DND-41 (cell line): ENCODE measurements around the gene DEPDC7.

ENCODE experiments used
- EZH2 ChIP-seq: IDR thresholded peaks from 3 replicates; pipeline ENCODE4 v1.6.1; 2012; ENCODE audit warnings: borderline replicate concordance, low read depth, mild to moderate bottlenecking, moderate library complexity, low read length, inconsistent platforms; ENCODE audit not compliant: severe bottlenecking
- TF ChIP-seq, protein P1 (sequence below): IDR thresholded peaks from 2 replicates; pipeline ENCODE4 v1.5.1; 2012; ENCODE audit warnings: borderline replicate concordance, low read length, moderate library complexity, mild to moderate bottlenecking; ENCODE audit not compliant: poor library complexity, severe bottlenecking; ENCODE audit errors: extremely low read depth

- TF ChIP-seq, protein P1, sequence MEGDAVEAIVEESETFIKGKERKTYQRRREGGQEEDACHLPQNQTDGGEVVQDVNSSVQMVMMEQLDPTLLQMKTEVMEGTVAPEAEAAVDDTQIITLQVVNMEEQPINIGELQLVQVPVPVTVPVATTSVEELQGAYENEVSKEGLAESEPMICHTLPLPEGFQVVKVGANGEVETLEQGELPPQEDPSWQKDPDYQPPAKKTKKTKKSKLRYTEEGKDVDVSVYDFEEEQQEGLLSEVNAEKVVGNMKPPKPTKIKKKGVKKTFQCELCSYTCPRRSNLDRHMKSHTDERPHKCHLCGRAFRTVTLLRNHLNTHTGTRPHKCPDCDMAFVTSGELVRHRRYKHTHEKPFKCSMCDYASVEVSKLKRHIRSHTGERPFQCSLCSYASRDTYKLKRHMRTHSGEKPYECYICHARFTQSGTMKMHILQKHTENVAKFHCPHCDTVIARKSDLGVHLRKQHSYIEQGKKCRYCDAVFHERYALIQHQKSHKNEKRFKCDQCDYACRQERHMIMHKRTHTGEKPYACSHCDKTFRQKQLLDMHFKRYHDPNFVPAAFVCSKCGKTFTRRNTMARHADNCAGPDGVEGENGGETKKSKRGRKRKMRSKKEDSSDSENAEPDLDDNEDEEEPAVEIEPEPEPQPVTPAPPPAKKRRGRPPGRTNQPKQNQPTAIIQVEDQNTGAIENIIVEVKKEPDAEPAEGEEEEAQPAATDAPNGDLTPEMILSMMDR: no peak
- TF ChIP-seq EZH2: no peak
Measured at GRCh38 chr11:33044285-33044756, 28.6 kb downstream of the DEPDC7 start.
